OCI-LY7 (cell line): Measurements from ENCODE around the gene NRN1.

ENCODE experiments used
- CTCF ChIP-seq: fragments of 200-600 bp; sonication (generic); conservative IDR thresholded peaks from 2 replicates; pipeline ENCODE4 v1.5.1; 2014; ENCODE audit warnings: mild to moderate bottlenecking, antibody characterized with exemption, low read length, moderate library complexity, mixed read lengths
- EZH2phosphoT487 ChIP-seq: fragments of 200-600 bp; sonication (generic); IDR thresholded peaks from 2 replicates; pipeline ENCODE4 v1.6.1; 2018; ENCODE audit warnings: low read depth, borderline replicate concordance, mild to moderate bottlenecking, mixed run types, antibody characterized with exemption, low read length, moderate library complexity, mixed read lengths

GRCh38 chr6:5992551-5993225 lies 14.0 kb downstream of the NRN1 start:
- no peak for TF ChIP-seq EZH2phosphoT487
- no peak for TF ChIP-seq CTCF
